Raji (cell line): Measurements from ENCODE around the gene BUD31.

ENCODE experiments used
- POLR2A ChIP-seq: IDR thresholded peaks from 2 replicates; pipeline ENCODE4 v1.6.1; 2011; ENCODE audit warnings: low read depth, low read length, control low read depth; ENCODE audit not compliant: insufficient read depth

The BUD31 gene

DNA sequence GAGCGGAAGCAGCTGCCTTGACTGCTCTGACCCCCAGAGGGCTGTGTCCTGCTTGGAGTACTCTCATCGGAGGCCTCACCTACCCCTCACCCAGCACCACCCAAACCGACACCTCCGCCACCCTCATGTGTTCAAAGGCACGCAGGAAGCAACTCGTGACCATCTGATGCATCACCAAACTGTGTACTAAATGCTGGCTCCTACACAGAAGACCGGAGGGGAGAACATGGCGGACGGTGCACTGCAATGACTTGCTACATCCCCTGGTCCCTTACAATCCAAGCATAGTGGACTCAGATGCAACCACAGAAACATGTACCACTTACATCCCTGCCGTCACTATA, 3.8 kb upstream of the BUD31 start:
- TF ChIP-seq POLR2A: no peak

DNA sequence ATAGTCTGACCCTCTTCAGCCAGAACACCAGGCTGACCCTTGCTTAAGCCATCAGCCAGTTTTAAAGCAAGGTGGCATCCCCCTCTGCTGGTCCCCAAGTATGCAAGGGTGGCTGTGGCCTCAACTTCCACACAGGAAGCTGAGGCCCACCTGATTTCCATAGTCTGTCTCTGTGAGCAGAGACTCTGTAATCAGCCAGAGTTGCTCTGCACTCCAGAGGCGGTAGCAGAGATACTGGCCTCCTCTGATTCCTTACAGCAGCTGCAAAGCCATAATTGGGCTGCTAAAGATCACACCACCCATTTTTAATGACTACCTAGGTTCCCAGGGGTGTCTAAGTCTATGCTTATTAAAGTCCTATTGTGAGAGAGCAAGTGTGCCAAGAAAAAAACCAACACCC, 2.2 kb upstream of the BUD31 start:
- TF ChIP-seq POLR2A: peak; percentile 37; the same call in 1 of the 2 replicates

DNA sequence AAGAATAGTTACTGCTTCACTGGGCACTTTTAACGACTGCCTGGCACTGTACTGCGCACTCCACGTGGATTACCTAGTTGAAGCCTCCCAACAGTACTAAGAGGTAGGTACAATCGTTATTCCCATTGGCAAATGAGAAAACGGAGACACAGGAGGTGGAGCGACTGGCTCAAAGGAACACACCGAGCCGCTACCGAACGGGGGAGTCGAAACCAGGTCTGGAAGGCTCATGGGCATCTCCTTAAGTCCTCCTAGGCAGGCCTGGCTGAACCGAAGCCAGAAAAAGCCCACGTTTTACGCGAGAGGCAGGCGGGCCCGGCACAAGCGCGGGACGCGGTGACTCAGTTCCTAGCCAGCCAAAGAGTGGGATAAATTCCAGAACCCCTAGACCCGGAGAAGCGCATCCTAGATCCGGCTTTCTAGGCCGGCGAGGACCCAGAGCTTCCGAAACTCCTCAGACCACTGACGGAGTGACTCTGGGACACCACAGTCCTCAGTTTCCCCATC, 844 bp upstream of the BUD31 start:
- TF ChIP-seq POLR2A: no peak

DNA sequence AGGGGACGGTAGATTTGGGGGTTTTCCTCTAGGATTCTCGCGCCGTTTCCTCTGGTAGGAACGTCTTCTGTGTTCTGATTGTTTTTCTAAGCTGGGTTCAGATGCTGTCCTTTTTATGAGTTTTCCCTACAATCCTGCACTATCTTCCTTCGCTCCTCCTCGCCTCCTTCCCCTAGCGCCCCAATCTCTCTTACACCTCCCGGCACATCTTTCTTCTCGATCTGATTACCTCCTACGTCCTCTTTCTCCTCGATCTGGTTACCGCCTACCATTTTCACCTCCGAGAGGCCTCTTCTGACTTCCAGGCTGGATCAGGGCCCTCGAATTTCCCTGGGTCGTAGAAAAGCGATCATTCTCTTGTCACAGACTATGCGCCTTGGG, 413 bp downstream of the BUD31 start:
- no peak for TF ChIP-seq POLR2A

DNA sequence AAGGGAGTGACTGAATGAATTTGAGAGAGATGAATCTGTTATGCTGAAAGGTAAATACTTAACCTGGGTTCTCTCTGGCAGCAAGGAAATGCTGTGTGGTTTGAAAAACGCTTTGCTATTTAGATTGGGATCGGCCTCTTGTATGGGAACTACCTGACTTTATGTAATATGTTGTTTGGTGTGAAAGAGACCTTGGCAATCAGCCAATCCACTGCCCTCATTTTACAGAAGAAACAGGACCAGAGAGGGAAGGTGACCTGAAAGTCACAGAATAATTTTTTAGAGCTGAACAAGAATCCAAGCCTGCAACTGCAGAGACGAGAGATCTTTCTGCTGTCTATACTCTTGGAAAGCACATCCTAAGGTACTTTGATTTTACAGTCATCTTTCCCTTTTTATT, 1.0 kb downstream of the BUD31 start:
- TF ChIP-seq POLR2A: no peak

DNA sequence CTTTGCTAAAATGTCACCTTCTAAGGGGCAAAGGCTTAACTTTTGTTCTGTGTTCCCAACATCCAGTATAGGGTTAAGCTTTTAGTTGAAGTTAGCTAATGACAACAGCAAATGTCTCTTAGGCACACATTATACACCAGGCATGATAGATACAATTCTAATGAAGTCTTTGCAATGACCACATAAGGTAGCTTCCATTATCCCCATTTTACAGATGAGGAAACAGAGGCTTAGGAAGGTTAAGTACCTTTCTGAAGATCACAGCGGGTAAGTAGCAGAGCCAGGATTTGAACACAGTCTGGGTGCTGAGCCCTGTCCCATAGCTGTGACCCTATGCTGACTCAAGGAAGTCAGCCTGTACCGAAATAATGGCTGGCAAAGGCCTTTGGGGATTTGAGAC, 1.9 kb downstream of the BUD31 start:
- no peak for TF ChIP-seq POLR2A

DNA sequence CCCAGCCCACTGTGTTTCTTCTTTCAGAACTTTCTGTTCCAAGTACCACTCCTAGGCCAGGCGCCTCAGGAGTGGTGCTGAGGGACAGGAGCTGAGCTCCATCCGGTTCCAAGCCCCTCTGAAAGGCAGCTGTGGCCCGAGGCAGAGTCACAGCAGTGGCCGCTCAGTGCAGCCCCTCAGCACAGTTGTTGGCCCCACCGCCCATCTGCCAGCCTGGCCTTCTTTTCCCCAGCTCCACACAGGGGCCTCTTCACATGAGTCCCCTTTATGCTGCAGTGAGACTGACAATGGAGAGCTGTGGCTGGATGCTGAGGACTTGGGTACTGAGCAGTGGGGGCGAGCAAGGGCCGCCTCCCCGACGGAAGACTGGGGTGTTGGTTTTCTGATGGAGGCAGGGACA, 9.5 kb downstream of the BUD31 start:
- TF ChIP-seq POLR2A: no peak

DNA sequence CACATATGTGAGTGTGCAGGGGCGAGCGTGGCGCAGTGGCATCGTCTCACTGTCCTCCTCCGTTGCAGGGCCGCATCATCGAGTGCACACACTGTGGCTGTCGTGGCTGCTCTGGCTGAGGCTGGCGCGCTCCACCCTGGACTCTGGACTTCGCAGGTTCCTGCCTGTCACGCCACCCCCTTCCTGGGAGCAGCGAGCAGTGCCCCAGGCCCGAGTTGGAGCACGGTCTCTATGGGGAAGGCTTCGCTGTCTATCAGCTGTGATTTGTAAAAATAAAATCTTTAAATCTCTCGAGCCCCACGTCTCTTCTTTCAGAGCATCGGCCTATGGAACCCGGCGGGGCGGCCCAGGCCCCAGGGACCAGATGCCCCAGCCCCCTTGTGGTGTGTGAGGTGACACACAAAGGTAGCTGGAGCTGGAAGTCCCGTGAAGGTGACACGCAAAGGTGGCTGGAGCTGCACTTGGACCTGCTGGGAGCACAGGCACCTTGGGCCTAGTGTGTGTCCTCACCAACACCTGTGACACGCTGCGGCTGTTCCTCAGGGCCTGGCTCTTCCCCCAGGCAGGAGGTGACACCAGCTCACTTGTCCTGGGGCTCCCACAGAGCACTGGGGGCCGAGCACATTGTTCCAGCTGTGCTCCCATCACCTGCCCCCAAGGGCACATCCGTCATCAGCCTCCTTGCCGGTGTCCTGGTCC, 10.7 kb downstream of the BUD31 start:
- TF ChIP-seq POLR2A: no peak

DNA sequence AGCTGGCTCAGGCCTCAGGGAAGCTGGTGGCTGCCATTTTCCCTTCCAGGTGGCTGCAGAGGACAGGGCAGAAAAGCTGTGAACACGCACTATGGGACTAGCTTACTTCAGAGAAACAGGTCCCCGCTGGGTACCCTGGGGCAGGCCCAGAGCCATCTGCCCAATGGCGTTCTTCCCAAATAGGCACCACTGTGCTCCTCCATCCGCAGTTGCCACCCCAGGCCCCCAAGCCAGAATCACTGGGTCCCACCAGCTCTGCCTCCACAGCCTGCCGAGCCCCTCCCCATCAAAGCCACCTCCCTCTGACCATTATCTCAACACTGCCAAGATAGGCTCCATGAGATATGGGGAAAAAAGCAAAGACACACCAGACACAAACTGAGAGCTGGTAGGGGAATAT, 11.4 kb downstream of the BUD31 start:
- TF ChIP-seq POLR2A: no peak

DNA sequence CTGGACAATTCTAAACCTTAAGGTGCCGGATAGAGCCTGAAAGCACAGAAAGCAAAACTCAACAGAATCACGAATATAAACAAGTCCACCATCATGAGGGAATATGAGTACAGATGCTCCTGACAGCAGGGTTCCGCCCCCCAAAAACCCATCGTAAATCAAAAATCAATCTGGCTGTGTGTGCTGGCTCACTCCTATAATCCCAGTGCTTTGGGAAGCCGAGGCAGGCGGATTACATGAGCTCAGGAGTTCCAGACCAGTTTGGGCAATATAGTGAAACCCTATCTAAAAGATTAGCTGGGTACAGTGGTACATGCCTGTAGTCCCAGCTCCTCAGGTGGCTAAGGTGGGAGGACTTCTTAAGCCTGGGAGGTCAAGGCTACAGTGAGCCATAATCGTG, 12.2 kb downstream of the BUD31 start:
- no peak for TF ChIP-seq POLR2A

DNA sequence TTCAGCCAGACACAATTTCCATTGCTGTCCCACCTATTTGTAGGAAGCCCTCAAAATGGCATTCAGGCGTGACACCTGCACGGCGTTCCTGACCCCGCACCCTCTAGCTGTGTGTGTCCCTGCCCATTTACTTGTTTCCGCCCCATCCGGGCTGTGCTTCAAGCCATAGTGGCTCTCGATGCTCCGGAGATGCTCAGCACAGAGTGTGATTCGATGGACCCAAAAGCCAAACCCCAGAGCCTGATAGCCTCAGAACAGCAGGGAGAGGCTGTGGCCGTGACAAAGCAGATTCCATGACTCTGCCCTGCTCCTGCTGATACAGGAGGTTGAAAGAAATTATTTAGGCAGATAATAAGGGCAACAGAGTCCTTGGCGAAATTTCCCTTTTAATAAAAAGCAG, 13.4 kb downstream of the BUD31 start:
- TF ChIP-seq POLR2A: no peak

DNA sequence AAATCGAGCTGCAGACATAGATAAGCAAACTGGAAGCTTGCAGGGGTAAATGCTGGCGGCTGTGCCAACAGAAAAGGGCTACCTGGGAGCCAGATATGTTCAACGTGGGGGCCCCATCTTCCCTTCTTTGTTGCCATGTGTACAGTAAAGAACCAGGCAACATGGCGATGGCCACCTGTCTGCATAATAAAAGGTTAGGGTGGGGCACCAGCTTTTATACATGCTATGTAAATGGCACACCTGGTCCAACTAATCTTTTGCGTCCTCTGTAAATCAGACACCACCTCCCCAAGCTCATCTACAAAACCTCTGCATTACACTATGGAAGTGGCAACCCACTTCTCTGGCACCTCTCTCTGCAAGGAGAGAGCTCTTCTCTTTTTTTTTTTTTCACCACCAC, 13.9 kb downstream of the BUD31 start:
- no peak for TF ChIP-seq POLR2A

DNA sequence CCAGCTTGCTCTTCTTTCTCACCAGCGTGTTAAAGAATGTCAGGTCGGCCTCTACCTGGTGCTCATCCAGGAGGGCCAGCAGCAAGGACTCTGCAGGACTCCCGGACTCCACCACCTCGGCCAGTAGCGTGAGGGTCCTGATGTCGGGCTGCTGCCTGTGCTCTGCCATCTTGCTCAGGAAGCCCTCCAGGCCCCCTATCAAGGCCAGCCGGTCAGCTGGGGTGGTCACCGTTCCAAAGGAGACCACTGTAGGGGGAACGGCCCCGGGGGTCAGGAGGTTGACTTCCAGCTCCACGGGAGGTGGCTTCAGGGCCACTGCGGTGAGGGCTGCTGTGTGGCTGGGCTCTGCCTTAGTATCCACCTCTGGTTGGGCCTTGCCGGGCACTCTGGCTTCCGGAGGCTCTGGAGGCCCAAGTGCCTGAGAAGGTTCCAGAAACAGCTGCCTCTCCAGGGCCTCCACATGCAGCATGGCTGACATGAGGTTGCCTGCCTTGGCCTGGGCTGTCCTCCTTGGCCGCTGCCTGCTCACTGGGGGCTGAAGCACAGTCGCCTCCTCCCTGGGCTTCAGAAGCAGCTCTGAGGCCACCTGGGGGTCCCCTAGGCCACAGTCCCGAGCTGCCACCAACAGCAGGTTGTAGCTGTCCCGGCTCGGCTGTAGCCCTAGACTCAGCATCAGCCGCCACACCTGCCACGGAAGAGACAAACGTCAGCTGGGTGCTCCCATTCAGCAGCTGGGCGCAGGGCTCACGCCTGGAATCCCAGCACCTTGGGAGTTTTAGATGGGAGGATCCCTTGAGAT, 16.4 kb downstream of the BUD31 start:
- TF ChIP-seq POLR2A: no peak

DNA sequence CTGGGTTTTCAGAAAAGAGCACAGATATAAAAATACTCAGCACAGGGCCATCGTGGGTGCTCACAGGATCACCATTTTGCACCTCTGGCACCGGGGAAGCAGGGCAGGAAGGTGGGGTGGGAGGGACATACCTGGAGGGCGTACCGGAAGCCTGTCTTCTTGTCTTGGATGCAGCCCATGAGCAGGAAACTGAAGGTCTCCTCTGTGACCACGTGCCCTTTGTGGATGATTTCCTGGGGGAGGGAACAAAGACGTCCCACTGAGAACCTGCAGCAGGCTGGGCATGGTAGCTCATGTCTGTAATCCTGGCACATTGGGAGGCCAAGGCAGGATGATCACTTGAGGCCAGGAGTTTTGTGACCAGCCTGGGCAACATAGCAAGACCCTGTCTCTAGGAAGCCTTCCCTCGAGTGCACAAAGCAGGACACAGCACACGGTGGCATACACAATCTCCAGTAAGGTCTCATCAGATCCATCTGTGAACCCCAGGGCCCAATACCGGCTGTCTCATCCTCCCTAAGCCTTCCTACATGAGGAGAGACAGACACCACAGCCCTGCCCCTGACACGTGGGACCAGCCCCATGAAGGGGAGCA, 20.3 kb downstream of the BUD31 start:
- TF ChIP-seq POLR2A: no peak

DNA sequence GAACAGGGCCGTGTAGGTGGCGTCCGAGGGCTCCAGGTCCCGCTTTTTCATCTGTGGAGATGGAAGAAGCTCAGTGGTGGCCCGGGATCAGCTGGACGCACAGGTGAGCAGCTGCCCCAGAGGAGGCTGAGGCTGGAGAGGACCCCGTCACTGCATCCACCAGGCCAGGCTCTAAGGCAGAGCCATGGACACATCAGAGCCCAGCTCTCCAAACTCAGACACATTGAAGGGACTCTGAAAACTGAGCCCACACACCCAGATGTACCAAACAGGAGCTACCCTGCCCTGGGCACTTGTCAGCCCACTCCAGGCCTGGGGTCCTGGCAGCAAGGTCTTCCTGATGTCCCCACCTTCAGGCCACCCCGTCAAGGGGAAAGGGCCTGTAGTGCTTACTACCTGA, 21.0 kb downstream of the BUD31 start:
- no peak for TF ChIP-seq POLR2A

DNA sequence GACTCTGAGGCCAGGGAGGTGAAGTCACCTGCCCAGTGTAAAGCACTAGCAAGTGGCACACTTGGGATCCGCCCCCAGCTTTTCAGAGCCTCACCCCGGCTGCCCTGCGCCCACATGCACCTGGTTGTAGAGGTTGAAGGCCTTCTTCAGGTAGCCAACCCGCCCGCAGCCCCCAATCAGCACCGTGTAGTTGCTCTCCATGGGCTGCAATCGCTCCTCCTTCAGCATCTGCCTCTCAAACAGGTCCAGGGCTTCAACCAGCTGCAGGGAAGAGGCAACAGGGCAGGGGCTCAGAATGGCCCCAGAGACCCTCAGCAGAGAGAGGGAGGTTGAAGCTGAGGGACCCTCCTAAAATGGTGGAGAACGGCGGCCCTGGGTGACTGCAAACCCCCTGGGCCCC, 24.4 kb downstream of the BUD31 start:
- no peak for TF ChIP-seq POLR2A

DNA sequence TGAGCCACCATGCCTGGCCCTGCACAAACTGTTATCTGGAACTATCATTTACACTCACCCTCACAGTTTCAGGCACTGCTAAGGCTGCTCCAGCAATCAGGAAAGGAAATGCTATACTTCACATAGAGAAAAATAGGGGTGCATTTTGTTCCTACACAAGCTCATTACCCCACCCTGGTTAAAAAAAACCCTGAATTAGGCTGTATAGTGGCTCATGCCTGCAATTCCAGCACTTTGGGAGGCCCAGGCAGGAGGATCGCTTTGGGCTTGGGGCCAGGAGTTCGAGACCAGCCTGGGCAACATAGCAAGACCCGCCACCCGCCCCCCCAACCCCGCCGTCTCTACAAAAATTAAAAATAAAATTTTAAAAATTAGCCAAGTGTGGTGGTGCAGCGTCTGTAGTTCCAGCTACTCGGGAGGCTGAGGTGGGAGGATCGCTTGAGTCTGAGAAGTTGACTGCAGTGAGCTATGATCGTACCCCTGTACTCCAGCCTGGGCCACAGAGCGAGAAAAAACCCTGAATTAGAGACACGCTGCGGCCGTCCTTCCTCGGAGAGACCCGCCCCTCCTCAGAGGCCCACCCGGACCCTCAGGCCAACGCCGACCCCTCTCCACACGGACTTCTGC, 29.3 kb downstream of the BUD31 start:
- no peak for TF ChIP-seq POLR2A
